HG02610 (cell line): ENCODE results near the gene AGL.
"Not testable (repeated sequence)": the region's sequence is repeated elsewhere in the genome, so short reads cannot be mapped to it uniquely, and the experiment has no call there.

Experiments used
- ATAC-seq: cut with Tn5 transposase; IDR thresholded peaks from one replicate; pipeline ENCODE4 v1.9.1; 2021; ENCODE audit warnings: mild to moderate bottlenecking, moderate library complexity; ENCODE audit not compliant: unreplicated experiment

Gene AGL

GRCh38 chr1:99935534-99935933 lies 85.4 kb downstream of the AGL start:
- ATAC-seq: no peak

- ATAC-seq: no peak
These were observed 85.9 kb downstream of the AGL start for GRCh38 chr1:99936071-99936470.

- ATAC-seq: no peak
These were observed 92.6 kb downstream of the AGL start for GRCh38 chr1:99942723-99943122.

- no peak for ATAC-seq
These were observed 93.1 kb downstream of the AGL start for GRCh38 chr1:99943223-99943794.

- ATAC-seq: no peak
These were observed 94.0 kb downstream of the AGL start for GRCh38 chr1:99944192-99944591.

- no peak for ATAC-seq
These were observed 95.0 kb downstream of the AGL start for GRCh38 chr1:99945174-99945573.

- no peak for ATAC-seq
These were observed 100.3 kb downstream of the AGL start for GRCh38 chr1:99950486-99950885.

GRCh38 chr1:99952522-99952921 lies 102.4 kb downstream of the AGL start:
- no peak for ATAC-seq

- ATAC-seq: no peak
These were observed 105.2 kb downstream of the AGL start for GRCh38 chr1:99955375-99955774.

GRCh38 chr1:99956755-99957154 lies 106.6 kb downstream of the AGL start:
- ATAC-seq: no peak

- ATAC-seq: no peak
These were observed 107.7 kb downstream of the AGL start for GRCh38 chr1:99957818-99958217.

GRCh38 chr1:99959189-99959705 lies 109.1 kb downstream of the AGL start:
- ATAC-seq: not testable (repeated sequence)

- not testable (repeated sequence) for ATAC-seq
These were observed 110.1 kb downstream of the AGL start for GRCh38 chr1:99960260-99960659.

GRCh38 chr1:99963041-99963795 lies 113.1 kb downstream of the AGL start:
- no peak for ATAC-seq

GRCh38 chr1:99964806-99965205 lies 114.6 kb downstream of the AGL start:
- ATAC-seq: no peak

- ATAC-seq: no peak
These were observed 115.7 kb downstream of the AGL start for GRCh38 chr1:99965646-99966375.

GRCh38 chr1:99968214-99968613 lies 118.1 kb downstream of the AGL start:
- ATAC-seq: no peak

GRCh38 chr1:99969260-99969728 lies 119.1 kb downstream of the AGL start:
- ATAC-seq: peak; percentile 3

- ATAC-seq: peak; percentile 94
These were observed 119.8 kb downstream of the AGL start, which contains the start of gene SLC35A3 for GRCh38 chr1:99969729-99970621. Gene SLC35A3, plus strand, starts transcription at chr1:99969996. Its CDS starts 23,559 bp downstream, at chr1:99993555.

- no peak for ATAC-seq
These were observed 120.6 kb downstream of the AGL start for GRCh38 chr1:99970713-99971255.
